ENCODE results near the gene CARF. TPM values are rescaled to one million over a fixed set of nuclear protein-coding genes. Genes with fewer than 3 reads are reported as not detected.

Gene CARF

DNA sequence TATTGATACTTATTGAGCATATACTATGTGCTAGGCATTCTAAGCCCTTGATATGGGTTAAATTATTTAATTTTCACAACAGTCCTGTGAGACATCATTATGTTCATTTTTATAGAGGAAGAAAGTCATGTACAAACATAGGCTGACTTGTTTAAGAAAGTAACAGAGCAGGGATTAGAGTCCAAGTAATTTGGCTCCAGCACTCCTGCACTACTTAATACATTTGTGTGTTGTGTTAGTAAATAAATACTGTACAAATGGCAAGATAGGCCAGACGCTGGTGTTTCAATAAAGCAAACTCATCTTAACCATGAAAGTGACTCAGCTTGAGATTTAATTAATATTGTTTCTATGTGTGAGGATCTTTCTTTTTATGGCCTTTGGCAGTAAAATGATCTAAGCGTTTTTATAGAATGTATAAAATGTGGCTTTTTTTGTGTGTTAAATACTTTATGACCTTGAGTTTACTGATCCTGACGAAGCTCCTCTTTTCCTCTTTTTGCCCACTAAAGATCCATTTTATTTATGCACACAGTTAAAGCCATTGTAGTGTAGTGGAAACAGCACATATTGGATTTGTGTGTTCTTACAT is 123.9 kb downstream of the CARF start:
- H4K91ac ChIP-seq (ENCODE audit: low read depth, low read length, poor library complexity) = no peak overlapping the region
- H3K27ac ChIP-seq (replicated peaks; ENCODE audit: low read length) = no peak overlapping the region
- H3K4me1 ChIP-seq (ENCODE audit: control insufficient read depth in 2 of 2, insufficient read depth in 1 of 2, low read depth in 1 of 2, low read length in 2 of 2) = no peaks in the 10 kb centered on the region

More for the DNA sequence above, 123.9 kb downstream of the CARF start:
- Histone ChIP-seq H3K9me3 (replicated peaks in 1 of 2; ENCODE audit: control insufficient read depth in 2 of 2, insufficient read depth in 1 of 2, low read depth in 1 of 2, low read length in 2 of 2) (no peaks in the 10 kb centered on the region), H2AFZ (ENCODE audit: low read length) (no peak overlapping the region), H3K18ac (ENCODE audit: low read length) (no peak overlapping the region), H2BK12ac (ENCODE audit: low read length) (no peak overlapping the region), H2BK120ac (ENCODE audit: low read depth, low read length) (no peak overlapping the region), H3K36me3 (replicated peaks in 1 of 2; ENCODE audit: control insufficient read depth in 2 of 2, insufficient read depth in 2 of 2, low read length in 2 of 2) (no peaks in the 10 kb centered on the region), H3K9ac (ENCODE audit: low read depth, low read length, poor library complexity) (no peak overlapping the region), H3K4ac (ENCODE audit: low read length) (no peak overlapping the region), H3K27me3 (ENCODE audit: control insufficient read depth in 3 of 3, insufficient read depth in 3 of 3, low read depth in 1 of 3, low read length in 3 of 3) (no peaks in the 10 kb centered on the region), H2BK15ac (ENCODE audit: low read length) (no peak overlapping the region), H3K14ac (ENCODE audit: low read length) (no peak overlapping the region), H3K4me3 (ENCODE audit: low read length in 2 of 2) (no peak overlapping the region), H3K4me2 (ENCODE audit: insufficient read depth, low read length, poor library complexity, severe bottlenecking) (no peak overlapping the region), H2BK5ac (ENCODE audit: low read length) (no peak overlapping the region), H3K79me1 (ENCODE audit: low read depth, low read length) (no peaks in the 10 kb centered on the region), H3K23ac (ENCODE audit: low read depth, low read length, poor library complexity) (no peak overlapping the region), H4K8ac (ENCODE audit: low read depth, low read length) (no peak overlapping the region), H2AK5ac (ENCODE audit: low read depth, low read length) (no peak overlapping the region)
- DNase-seq (ENCODE audit: low spot score) = no peak
- no CpG with 5 or more reads among the region's 3 CpGs for WGBS, 2 donors (ENCODE audit: extremely low coverage in 2 of 2, insufficient read length in 2 of 2, insufficient replicate concordance in 1 of 2)

Small RNA genes within 50 kb of the gene (small RNA-seq; reads per million reads assigned to genes)
- gene AC010900.2 (ENCODE audit: insufficient read depth) = not detected
